AG04449 (cell line): ENCODE results near the gene ERC2.

Source experiments
- CTCF ChIA-PET: fragments of 350-600 bp; formaldehyde crosslinking; extraction: SDS; loops from one replicate; lab custom pipeline; 2021; ENCODE audit warnings: antibody characterized with exemption; lab: Yijun Ruan, JAX
- POLR2A ChIA-PET: fragments of 400-600, 350-600 bp; formaldehyde crosslinking; extraction: SDS; loops from one replicate; lab custom pipeline; 2020; ENCODE audit warnings: antibody characterized with exemption, inconsistent platforms; lab: Yijun Ruan, JAX
- DNase-seq: peaks from one replicate; pipeline ENCODE4 v3.0.0-alpha.2; 2010; ENCODE audit warnings: low read depth, low spot score
- H3K4me3 ChIP-seq: 2 replicates; pipeline ENCODE4 v1.5.1; 2011; ENCODE audit warnings: low read depth, mild to moderate bottlenecking, control low read depth, low read length
- TF ChIP-seq, protein P1 (sequence below): IDR thresholded peaks from one replicate; pipeline ENCODE4 v1.5.1; 2011; ENCODE audit warnings: mild to moderate bottlenecking, moderate library complexity, low read length, control low read depth, inconsistent platforms; ENCODE audit not compliant: insufficient read depth; ENCODE audit errors: missing control alignments

Gene ERC2

DNA sequence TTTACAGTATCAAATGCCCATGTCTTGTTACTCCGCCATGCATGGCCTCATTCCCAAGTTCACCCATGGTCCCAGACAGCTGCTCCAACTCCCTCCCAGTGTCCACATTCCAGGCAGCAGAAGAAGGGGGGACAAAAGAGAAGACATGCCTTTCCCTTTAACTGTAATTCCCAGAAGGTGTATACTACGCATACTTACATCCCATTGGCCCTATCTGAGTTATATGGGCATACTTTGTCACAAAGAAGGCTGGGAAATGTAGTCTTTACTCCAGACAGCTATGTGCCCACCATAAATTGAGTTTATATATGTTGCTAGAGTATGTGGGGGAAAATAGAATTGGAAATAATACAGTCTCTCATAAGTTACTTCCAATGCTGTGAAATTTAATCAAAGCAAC lies 70.5 kb downstream of the ERC2 start:
- no peak for DNase-seq
- ChIA-PET CTCF (no interaction called here), POLR2A (no interaction called here)
- TF ChIP-seq, protein P1, sequence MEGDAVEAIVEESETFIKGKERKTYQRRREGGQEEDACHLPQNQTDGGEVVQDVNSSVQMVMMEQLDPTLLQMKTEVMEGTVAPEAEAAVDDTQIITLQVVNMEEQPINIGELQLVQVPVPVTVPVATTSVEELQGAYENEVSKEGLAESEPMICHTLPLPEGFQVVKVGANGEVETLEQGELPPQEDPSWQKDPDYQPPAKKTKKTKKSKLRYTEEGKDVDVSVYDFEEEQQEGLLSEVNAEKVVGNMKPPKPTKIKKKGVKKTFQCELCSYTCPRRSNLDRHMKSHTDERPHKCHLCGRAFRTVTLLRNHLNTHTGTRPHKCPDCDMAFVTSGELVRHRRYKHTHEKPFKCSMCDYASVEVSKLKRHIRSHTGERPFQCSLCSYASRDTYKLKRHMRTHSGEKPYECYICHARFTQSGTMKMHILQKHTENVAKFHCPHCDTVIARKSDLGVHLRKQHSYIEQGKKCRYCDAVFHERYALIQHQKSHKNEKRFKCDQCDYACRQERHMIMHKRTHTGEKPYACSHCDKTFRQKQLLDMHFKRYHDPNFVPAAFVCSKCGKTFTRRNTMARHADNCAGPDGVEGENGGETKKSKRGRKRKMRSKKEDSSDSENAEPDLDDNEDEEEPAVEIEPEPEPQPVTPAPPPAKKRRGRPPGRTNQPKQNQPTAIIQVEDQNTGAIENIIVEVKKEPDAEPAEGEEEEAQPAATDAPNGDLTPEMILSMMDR, result no peak
- no peak overlapping the region for H3K4me3 ChIP-seq

- no peak for DNase-seq
- H3K4me3 ChIP-seq, result no peak overlapping the region
- ChIA-PET CTCF (no interaction called here), POLR2A (no interaction called here)
- TF ChIP-seq, protein P1, result no peak
Measured at GRCh38 chr3:56389183-56389830, 79.0 kb downstream of the ERC2 start.

DNA sequence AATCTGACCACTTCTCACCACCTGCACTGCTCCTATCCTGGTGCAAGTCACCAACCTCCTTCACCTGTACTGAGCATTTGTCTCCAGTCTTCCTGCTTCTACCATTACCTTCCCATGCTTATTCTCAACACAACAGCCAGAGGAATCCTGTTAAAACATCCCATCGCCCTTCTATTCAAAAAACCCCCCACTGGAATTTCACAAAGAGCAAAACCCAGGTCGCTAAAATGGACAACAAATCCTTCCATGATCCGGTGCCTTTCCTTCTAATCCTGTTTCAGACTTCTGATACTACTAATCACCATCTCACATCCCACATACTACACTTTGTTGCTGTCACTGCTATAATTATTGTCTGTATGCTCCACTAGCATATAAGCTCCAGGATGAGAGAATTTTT lies 85.2 kb downstream of the ERC2 start:
- ChIA-PET CTCF (no interaction called here), POLR2A (no interaction called here)
- no peak overlapping the region for H3K4me3 ChIP-seq
- TF ChIP-seq, protein P1, result no peak
- DNase-seq, result no peak

DNA sequence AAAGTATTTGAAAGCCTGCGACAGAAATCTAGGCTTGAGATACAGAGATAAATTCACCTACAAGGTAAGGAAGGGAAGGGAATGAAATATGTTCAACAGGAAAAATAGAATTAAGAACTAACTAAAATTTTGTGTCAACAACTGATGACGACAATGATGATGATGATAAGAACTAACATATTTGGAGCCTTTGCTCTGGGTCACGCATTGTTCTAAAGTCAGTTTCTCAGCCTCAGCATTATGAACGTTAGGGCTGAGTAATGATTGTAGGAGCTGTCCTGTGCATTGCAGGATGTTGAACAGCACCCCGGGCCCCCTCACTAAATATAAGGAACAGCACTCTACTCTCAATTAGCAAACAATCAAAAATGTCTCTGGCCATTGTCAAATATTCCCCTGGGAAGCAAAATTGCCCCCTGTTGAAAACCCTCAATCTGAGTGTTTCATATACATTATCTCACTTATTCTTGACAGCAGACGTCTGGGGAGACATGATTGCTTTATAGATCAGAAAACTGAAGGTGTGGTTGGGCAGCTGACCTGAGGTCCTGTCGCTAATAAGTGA lies 88.5 kb downstream of the ERC2 start:
- no peak for DNase-seq
- POLR2A ChIA-PET, result no interaction called here
- TF ChIP-seq, protein P1, result no peak
- no peak overlapping the region for H3K4me3 ChIP-seq
- CTCF ChIA-PET, result no interaction called here

DNA sequence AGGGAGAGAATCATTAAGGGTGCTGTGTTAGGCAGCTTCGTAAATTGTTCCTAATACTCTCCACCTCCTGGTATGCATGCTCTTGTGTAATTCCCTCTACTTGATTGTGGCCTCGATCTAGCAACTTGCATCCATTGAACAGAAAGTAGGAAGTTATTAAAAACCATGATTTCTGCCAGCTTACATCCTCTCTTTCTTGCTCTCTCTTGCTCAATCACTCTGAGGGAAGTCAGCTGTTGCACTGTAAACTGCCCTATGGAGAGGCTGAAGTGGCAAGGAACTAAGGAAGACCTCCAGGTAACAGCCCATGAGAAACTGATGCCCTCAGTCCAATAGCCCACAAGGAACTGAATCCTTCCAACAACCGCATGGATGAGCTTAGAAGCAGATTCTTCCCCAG lies 92.6 kb downstream of the ERC2 start:
- TF ChIP-seq, protein P1, result no peak
- CTCF ChIA-PET, result no interaction called here
- no peak for DNase-seq
- H3K4me3 ChIP-seq, result no peak overlapping the region
- POLR2A ChIA-PET, result no interaction called here

DNA sequence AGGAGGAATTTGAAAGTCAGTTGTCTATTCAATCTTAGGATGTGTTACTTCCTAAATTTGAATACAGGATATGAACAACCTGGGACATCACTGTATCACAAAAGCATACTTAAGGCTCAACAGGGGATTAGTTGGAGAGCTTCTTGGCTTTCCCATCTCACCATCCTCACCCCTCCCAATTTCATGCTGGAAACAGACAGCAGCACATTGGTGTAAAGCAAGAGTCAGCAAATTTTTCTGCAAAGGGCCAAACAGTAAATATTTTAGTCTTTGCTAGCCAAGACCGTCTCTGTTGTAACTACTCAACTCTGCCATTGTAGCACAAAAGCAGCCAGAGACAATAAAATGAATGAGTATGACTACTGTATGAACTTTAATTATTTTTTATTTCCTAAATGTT lies 94.9 kb downstream of the ERC2 start:
- POLR2A ChIA-PET, result no interaction called here
- CTCF ChIA-PET, result no interaction called here
- TF ChIP-seq, protein P1, result no peak
- H3K4me3 ChIP-seq, result no peak overlapping the region
- DNase-seq, result no peak
